Pancreas (tissue), 10 donors: ENCODE measurements around the gene GPX5. TPM values are rescaled to one million over a fixed set of nuclear protein-coding genes. Genes with fewer than 3 reads are reported as not detected.

Source experiments
- ATAC-seq, 4 donors: fragments of 200-7000 bp; cut with Tn5 transposase; one replicate each; pipeline versions ENCODE4 v1.8.0 to v1.9.1; 2020; ENCODE audit warnings: mild to moderate bottlenecking in 4 of 4, moderate library complexity in 4 of 4
- DNase-seq, 6 donors: peaks; one replicate each; pipeline ENCODE4 v3.0.0-alpha.2; 2020
- FAIRE-seq: peaks from 2 replicates; lab custom pipeline; 2012; peaks lifted over from hg19 to GRCh38; lab: Jason Lieb, UNC
- H3K27ac ChIP-seq, 4 donors: fragments of 200-600 bp; sonication (generic); 1 replicate in 3 of 4; 2 replicates in 1 of 4; pipeline versions ENCODE4 v1.5.0 to v1.8.0; 2020
- H3K27me3 ChIP-seq, 4 donors: fragments of 200-600 bp; one replicate each; pipeline ENCODE4 v1.8.0; 2021
- H3K36me3 ChIP-seq, 3 donors: fragments of 200-600 bp; sonication (generic) in 1 of 3; one replicate each; pipeline versions ENCODE4 v1.5.0 to v1.8.0; 2020 to 2021
- H3K4me1 ChIP-seq, 3 donors: fragments of 200-600 bp; one replicate each; pipeline ENCODE4 v1.8.0; 2021
- H3K4me3 ChIP-seq, 4 donors: fragments of 200-600 bp; sonication (generic) in 2 of 4; one replicate each; pipeline versions ENCODE4 v1.5.0 to v1.8.0; 2020 to 2021
- H3K9me3 ChIP-seq, 4 donors: fragments of 200-600 bp; one replicate each; pipeline ENCODE4 v1.8.0; 2021
- WGBS, 2 donors: extraction: QIAGEN DNeasy Blood & Tissue Kit; methylation state at CpG; one replicate each; pipeline ENCODE4 v1.1.7; 2013; 5-methylcytosine and 5-hydroxymethylcytosine counted together
- intact Hi-C, 3 donors: fragments of 100-400 bp; cut with DNase I; formaldehyde crosslinking; loops; one replicate each; pipeline versions ENCODE4 v1.11.1 to v1.14.2; 2022
- polyA plus RNA-seq, 2 donors: library from polyadenylated mRNA; stranded (reverse); fragments of 200-250 nt; gene quantifications; one replicate each; pipeline ENCODE4 v1.2.3, GENCODE V29; 2013
- total RNA-seq, 6 donors: library from RNA; stranded (reverse); fragmentation: NEBNext Ultra II Directional in 4 of 6; extraction: Animal tissue kit (Norgen Biotek cat#: 25700) in 4 of 6; gene quantifications; one replicate each; pipeline versions ENCODE4 v1.2.1 to v1.2.4, GENCODE V29; 2021 to 2023
- TF ChIP-seq, protein P1 (sequence below), 4 donors: fragments of 200-600 bp; sonication (generic) in 3 of 4; IDR thresholded peaks; one replicate each; pipeline versions ENCODE4 v1.5.0 to v1.8.0; 2021; ENCODE audit warnings: antibody characterized with exemption in 4 of 4
- donor health status: healthy with polysubstance abuse.
- donor health status: DM: no; HTN: no; CAD: no; lungs with moderate emphysema.
- donor health status: DM: no; HTN: no; CAD: no.
- donor health status: control.
- donor health status: control.
- donor health status: Bipolar disorder and iron deficiency.
- donor health status: DM: yes; HTN: yes; CAD: no.
- donor health status: DM: no; HTN: no; CAD: no.
- donor health status: DM: no; HTN: no; CAD: no.
- donor health status: DM: yes; HTN: yes; CAD: no.

The GPX5 gene
- total and polyA plus RNA-seq, 8 donors: not detected

GRCh38 chr6:28486533-28486932 is 39.1 kb upstream of the GPX5 start:
- FAIRE-seq (no peak), DNase-seq (no peak), ATAC-seq (no peak)
- H3K9me3 ChIP-seq: no peaks in the 10 kb centered on the region
- peaks cover 0 to 33% (median 0%) of the 10 kb centered on the region in 4 donors for H3K27me3 ChIP-seq
- intact Hi-C loops: no loop called here
- TF ChIP-seq, protein P1, sequence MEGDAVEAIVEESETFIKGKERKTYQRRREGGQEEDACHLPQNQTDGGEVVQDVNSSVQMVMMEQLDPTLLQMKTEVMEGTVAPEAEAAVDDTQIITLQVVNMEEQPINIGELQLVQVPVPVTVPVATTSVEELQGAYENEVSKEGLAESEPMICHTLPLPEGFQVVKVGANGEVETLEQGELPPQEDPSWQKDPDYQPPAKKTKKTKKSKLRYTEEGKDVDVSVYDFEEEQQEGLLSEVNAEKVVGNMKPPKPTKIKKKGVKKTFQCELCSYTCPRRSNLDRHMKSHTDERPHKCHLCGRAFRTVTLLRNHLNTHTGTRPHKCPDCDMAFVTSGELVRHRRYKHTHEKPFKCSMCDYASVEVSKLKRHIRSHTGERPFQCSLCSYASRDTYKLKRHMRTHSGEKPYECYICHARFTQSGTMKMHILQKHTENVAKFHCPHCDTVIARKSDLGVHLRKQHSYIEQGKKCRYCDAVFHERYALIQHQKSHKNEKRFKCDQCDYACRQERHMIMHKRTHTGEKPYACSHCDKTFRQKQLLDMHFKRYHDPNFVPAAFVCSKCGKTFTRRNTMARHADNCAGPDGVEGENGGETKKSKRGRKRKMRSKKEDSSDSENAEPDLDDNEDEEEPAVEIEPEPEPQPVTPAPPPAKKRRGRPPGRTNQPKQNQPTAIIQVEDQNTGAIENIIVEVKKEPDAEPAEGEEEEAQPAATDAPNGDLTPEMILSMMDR (IDR thresholded peaks at IDR 0.05): no peak
- WGBS, 2 donors: 78 to 84% methylated on average over 1 of the region's 1 CpG
- H3K4me1 ChIP-seq: no peaks in the 10 kb centered on the region
- no peak overlapping the region for H3K27ac ChIP-seq
- no peak overlapping the region for H3K4me3 ChIP-seq
- H3K36me3 ChIP-seq: no peaks in the 10 kb centered on the region

GRCh38 chr6:28486988-28487742 is 38.5 kb upstream of the GPX5 start:
- Histone ChIP-seq H3K27me3 (peaks cover 0 to 37% (median 0%) of the 10 kb centered on the region in 4 donors), H3K4me1 (no peaks in the 10 kb centered on the region), H3K36me3 (no peaks in the 10 kb centered on the region), H3K4me3 (no peak overlapping the region), H3K9me3 (no peaks in the 10 kb centered on the region), H3K27ac (no peak overlapping the region)
- no peak for FAIRE-seq
- DNase-seq: no peak
- WGBS, 2 donors: 50 to 57% methylated on average over 3 of the region's 3 CpGs
- intact Hi-C loops: no loop called here
- no peak for ATAC-seq
- TF ChIP-seq, protein P1 (IDR thresholded peaks at IDR 0.05): no peak

DNA sequence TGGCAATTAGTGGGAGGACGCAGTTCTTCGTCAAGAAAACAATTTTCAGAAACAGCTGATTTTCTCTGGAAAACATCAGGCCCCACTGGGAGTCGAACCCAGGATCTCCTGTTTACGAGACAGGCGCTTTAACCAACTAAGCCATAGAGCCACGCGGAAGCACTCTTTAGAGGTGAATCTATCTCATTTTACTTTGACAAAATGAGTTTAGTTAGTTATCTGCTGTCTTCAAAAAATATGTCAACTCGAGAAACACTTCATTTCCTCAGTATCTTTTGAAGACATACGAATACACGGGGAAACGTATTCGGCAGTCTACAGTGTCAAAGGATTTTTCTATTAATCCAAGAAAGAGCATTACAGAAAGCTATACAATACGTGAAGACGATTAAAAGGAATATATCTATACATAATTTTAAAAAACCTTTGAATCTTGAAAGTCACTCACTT is 36.7 kb upstream of the GPX5 start:
- TF ChIP-seq, protein P1 (IDR thresholded peaks at IDR 0.05): no peak
- WGBS, 2 donors: 46 to 50% methylated on average over 14 of the region's 14 CpGs
- DNase-seq (no peak), ATAC-seq (no peak), FAIRE-seq (no peak)
- no peak overlapping the region for H3K27ac ChIP-seq
- H3K27me3 ChIP-seq: peaks cover 0 to 41% (median 0%) of the 10 kb centered on the region in 4 donors
- H3K9me3 ChIP-seq: no peaks in the 10 kb centered on the region
- intact Hi-C loops: no loop called here
- H3K4me3 ChIP-seq: no peak overlapping the region
- no peaks in the 10 kb centered on the region for H3K36me3 ChIP-seq
- H3K4me1 ChIP-seq: no peaks in the 10 kb centered on the region

- ATAC-seq: peak in 3 of 4 donors; percentile 43 to 87 (median 51)
- FAIRE-seq: no peak
- H3K27me3 ChIP-seq: peaks cover 0 to 44% (median 0%) of the 10 kb centered on the region in 4 donors
- TF ChIP-seq, protein P1 (IDR thresholded peaks at IDR 0.05): no peak
- WGBS, 2 donors: 10 to 12% methylated on average over 40 of the region's 40 CpGs
- H3K9me3 ChIP-seq: no peaks in the 10 kb centered on the region
- DNase-seq: peak in 4 of 6 donors; percentile 26 to 57 (median 43)
- H3K4me1 ChIP-seq: no peaks in the 10 kb centered on the region
- no peak overlapping the region for H3K27ac ChIP-seq
- H3K36me3 ChIP-seq: no peaks in the 10 kb centered on the region
- H3K4me3 ChIP-seq: peak overlapping the region in 2 of 4 donors; percentile 17 to 30
- intact Hi-C loops: no loop called here
Observed at GRCh38 chr6:28489366-28490204, 36.1 kb upstream of the GPX5 start.
